Hematopoietic multipotent progenitor cell (in vitro differentiated cells): ENCODE data around the gene RTCA. TPM values are rescaled to one million over a fixed set of nuclear protein-coding genes. Genes with fewer than 3 reads are reported as not detected.
"Not testable (repeated sequence)": the region's sequence is repeated elsewhere in the genome, so short reads cannot be mapped to it uniquely, and the experiment has no call there.

Experiments used
- DNase-seq, 3 donors: peaks; one replicate each; pipeline ENCODE4 v3.0.0-alpha.2; 2011 to 2015; ENCODE audit warnings: low read depth in 2 of 3, low spot score in 2 of 3
- total RNA-seq: library from RNA; depleted of rRNA; stranded (reverse); fragments of >200 nt; gene quantifications from one replicate; pipeline ENCODE4 v1.2.3, GENCODE V29; 2012

The RTCA gene
- total RNA-seq, 1 donor, result 13.5 TPM

GRCh38 chr1:100304921-100305320, 38.9 kb downstream of the RTCA start:
- no peak for DNase-seq

- no peak for DNase-seq
These were observed 39.9 kb downstream of the RTCA start for GRCh38 chr1:100305954-100306353.

- no peak for DNase-seq
These were observed 40.8 kb downstream of the RTCA start for GRCh38 chr1:100306735-100307313.

GRCh38 chr1:100308777-100309176, 42.8 kb downstream of the RTCA start:
- DNase-seq, result no peak

- DNase-seq, result no peak
These were observed 43.8 kb downstream of the RTCA start for GRCh38 chr1:100309863-100310262.

- DNase-seq, result no peak
These were observed 47.4 kb downstream of the RTCA start for GRCh38 chr1:100313382-100313781.

- DNase-seq, result no peak
These were observed 50.6 kb downstream of the RTCA start for GRCh38 chr1:100316622-100317021.

GRCh38 chr1:100320311-100321099, 54.5 kb downstream of the RTCA start:
- DNase-seq, result no peak

GRCh38 chr1:100321100-100321493, 55.1 kb downstream of the RTCA start:
- no peak for DNase-seq

- no peak for DNase-seq
These were observed 55.5 kb downstream of the RTCA start for GRCh38 chr1:100321506-100321905.

- no peak for DNase-seq
These were observed 56.6 kb downstream of the RTCA start for GRCh38 chr1:100322436-100323211.

GRCh38 chr1:100323419-100324106, 57.5 kb downstream of the RTCA start:
- no peak for DNase-seq

- DNase-seq, result no peak
These were observed 59.7 kb downstream of the RTCA start for GRCh38 chr1:100325415-100326324.

GRCh38 chr1:100326325-100326670, 60.3 kb downstream of the RTCA start:
- DNase-seq, result not testable (repeated sequence)

- peak in 1 of 3 donors; percentile 27 for DNase-seq
These were observed 62.1 kb downstream of the RTCA start for GRCh38 chr1:100328133-100328532.

- DNase-seq, result not testable (repeated sequence)
These were observed 65.1 kb downstream of the RTCA start for GRCh38 chr1:100331146-100331545.

GRCh38 chr1:100332331-100332730, 66.3 kb downstream of the RTCA start:
- no peak for DNase-seq

- no peak for DNase-seq
These were observed 69.4 kb downstream of the RTCA start for GRCh38 chr1:100335436-100335835.

GRCh38 chr1:100337878-100338277, 71.9 kb downstream of the RTCA start:
- not testable (repeated sequence) for DNase-seq

GRCh38 chr1:100339735-100340134, 73.7 kb downstream of the RTCA start:
- not testable (repeated sequence) for DNase-seq
